Neuronal stem cell (in vitro differentiated cells): ENCODE measurements around the gene SLC17A9.

Experiments used
- DNase-seq: peaks from one replicate; pipeline ENCODE4 v3.0.0-alpha.2; 2013; ENCODE audit warnings: low spot score
- H2AFZ ChIP-seq: one replicate; pipeline ENCODE4 v1.6.1; 2013; ENCODE audit warnings: mild to moderate bottlenecking, low read length, inconsistent platforms
- H2AK5ac ChIP-seq: 2 replicates; pipeline ENCODE4 v1.6.1; 2013; ENCODE audit warnings: low read depth, mild to moderate bottlenecking, inconsistent platforms, low read length, moderate library complexity, mixed read lengths
- H2BK120ac ChIP-seq: 2 replicates; pipeline ENCODE4 v1.6.1; 2013; ENCODE audit warnings: low read depth, mild to moderate bottlenecking, inconsistent platforms, low read length, moderate library complexity, mixed read lengths
- H2BK12ac ChIP-seq: one replicate; pipeline ENCODE4 v1.6.1; 2013; ENCODE audit warnings: low read length, inconsistent platforms
- H2BK15ac ChIP-seq: 2 replicates; pipeline ENCODE4 v1.6.1; 2013; ENCODE audit warnings: mild to moderate bottlenecking, low read length, inconsistent platforms, mixed read lengths
- H2BK5ac ChIP-seq: one replicate; pipeline ENCODE4 v1.6.1; 2013; ENCODE audit warnings: inconsistent platforms, mild to moderate bottlenecking, low read length, moderate library complexity
- H3K14ac ChIP-seq: one replicate; pipeline ENCODE4 v1.6.1; 2013; ENCODE audit warnings: low read length, inconsistent platforms
- H3K18ac ChIP-seq: 2 replicates; pipeline ENCODE4 v1.6.1; 2013; ENCODE audit warnings: low read length, inconsistent platforms
- H3K23ac ChIP-seq: 2 replicates; pipeline ENCODE4 v1.6.1; 2013; ENCODE audit warnings: low read depth, mild to moderate bottlenecking, mixed read lengths, low read length, inconsistent platforms; ENCODE audit not compliant: poor library complexity
- H3K27ac ChIP-seq: replicated peaks from 3 replicates; pipeline ENCODE4 v1.5.1; 2013; ENCODE audit warnings: low read length, inconsistent platforms
- H3K27me3 ChIP-seq, 3 experiments: 2 replicates each; pipeline ENCODE4 v1.6.1; 2013; ENCODE audit warnings: low read length in 3 of 3, mild to moderate bottlenecking in 2 of 3, inconsistent platforms in 1 of 3, low read depth in 1 of 3, mixed read lengths in 1 of 3, moderate library complexity in 1 of 3; ENCODE audit not compliant: control insufficient read depth in 3 of 3, insufficient read depth in 3 of 3
- H3K36me3 ChIP-seq, 2 donors: replicated peaks in 1 of 2; 2 replicates each; pipeline ENCODE4 v1.6.1; 2013; ENCODE audit warnings: low read length in 2 of 2; ENCODE audit not compliant: control insufficient read depth in 2 of 2, insufficient read depth in 2 of 2
- H3K4ac ChIP-seq: 2 replicates; pipeline ENCODE4 v1.6.1; 2013; ENCODE audit warnings: inconsistent platforms, mild to moderate bottlenecking, low read length, moderate library complexity
- H3K4me1 ChIP-seq, 2 donors: 1 replicate in 1 of 2; 2 replicates in 1 of 2; pipeline ENCODE4 v1.6.1; 2013; ENCODE audit warnings: low read length in 2 of 2, low read depth in 1 of 2; ENCODE audit not compliant: control insufficient read depth in 2 of 2, insufficient read depth in 1 of 2
- H3K4me2 ChIP-seq: one replicate; pipeline ENCODE4 v1.6.1; 2013; ENCODE audit warnings: mild to moderate bottlenecking, low read length, inconsistent platforms; ENCODE audit not compliant: insufficient read depth, poor library complexity, severe bottlenecking
- H3K4me3 ChIP-seq, 2 donors: 2 replicates each; pipeline ENCODE4 v1.5.1; 2013; ENCODE audit warnings: low read length in 2 of 2, mild to moderate bottlenecking in 2 of 2, inconsistent platforms in 1 of 2, moderate library complexity in 1 of 2
- H3K79me1 ChIP-seq: one replicate; pipeline ENCODE4 v1.6.1; 2013; ENCODE audit warnings: low read depth, mild to moderate bottlenecking, inconsistent platforms, low read length, moderate library complexity
- H3K9ac ChIP-seq: one replicate; pipeline ENCODE4 v1.6.1; 2013; ENCODE audit warnings: mild to moderate bottlenecking, low read depth, low read length, inconsistent platforms; ENCODE audit not compliant: poor library complexity
- H3K9me3 ChIP-seq, 2 donors: replicated peaks in 1 of 2; 2 replicates each; pipeline versions ENCODE3 to v1.6.1; 2013; ENCODE audit warnings: low read length in 2 of 2, mild to moderate bottlenecking in 2 of 2, inconsistent platforms in 1 of 2, low read depth in 1 of 2, mixed read lengths in 1 of 2, moderate library complexity in 1 of 2; ENCODE audit not compliant: control insufficient read depth in 2 of 2, insufficient read depth in 1 of 2
- H4K8ac ChIP-seq: one replicate; pipeline ENCODE4 v1.6.1; 2013; ENCODE audit warnings: low read depth, mild to moderate bottlenecking, inconsistent platforms, low read length, moderate library complexity
- H4K91ac ChIP-seq: one replicate; pipeline ENCODE4 v1.6.1; 2013; ENCODE audit warnings: low read length, low read depth, mild to moderate bottlenecking, inconsistent platforms; ENCODE audit not compliant: poor library complexity
- WGBS, 2 donors: extraction: QIAGEN DNeasy Blood & Tissue Kit; methylation state at CpG; one replicate each; pipeline ENCODE4 v1.1.7; 2013; ENCODE audit warnings: missing lambda C conversion rate in 2 of 2, mixed read lengths in 1 of 2; ENCODE audit not compliant: insufficient read length in 2 of 2, insufficient replicate concordance in 1 of 2; ENCODE audit errors: extremely low coverage in 2 of 2; 5-methylcytosine and 5-hydroxymethylcytosine counted together

The SLC17A9 gene

GRCh38 chr20:63002511-63002910, 50.0 kb downstream of the SLC17A9 start:
- no peak overlapping the region for H2BK5ac ChIP-seq
- no peak overlapping the region for H3K4ac ChIP-seq
- no peak overlapping the region for H3K18ac ChIP-seq
- H3K4me3 ChIP-seq, result no peak overlapping the region
- H3K9ac ChIP-seq, result no peak overlapping the region
- H2BK15ac ChIP-seq, result no peak overlapping the region
- peaks cover 2 to 11% of the 10 kb centered on the region in 2 donors for H3K4me1 ChIP-seq
- DNase-seq, result no peak
- H3K4me2 ChIP-seq, result no peak overlapping the region
- no peak overlapping the region for H2AFZ ChIP-seq
- no peak overlapping the region for H3K23ac ChIP-seq
- no CpG with 5 or more reads among the region's 11 CpGs for WGBS, 2 donors
- no peak overlapping the region for H4K8ac ChIP-seq
- H2BK12ac ChIP-seq, result no peak overlapping the region
- peak overlapping the region; percentile 38 for H3K14ac ChIP-seq
- no peak overlapping the region for H3K27ac ChIP-seq
- no peaks in the 10 kb centered on the region for H3K36me3 ChIP-seq
- H4K91ac ChIP-seq, result no peak overlapping the region
- H3K79me1 ChIP-seq, result peaks cover 1% of the 10 kb centered on the region
- H3K9me3 ChIP-seq, result peaks cover 2 to 4% of the 10 kb centered on the region in 2 donors
- H2BK120ac ChIP-seq, result no peak overlapping the region
- H3K27me3 ChIP-seq, result peaks cover 35 to 98% (median 70%) of the 10 kb centered on the region in 3 experiments
- no peak overlapping the region for H2AK5ac ChIP-seq

GRCh38 chr20:63003546-63003945, 51.0 kb downstream of the SLC17A9 start:
- Histone ChIP-seq H3K4ac (no peak overlapping the region), H2AK5ac (peak overlapping the region; percentile 5), H3K36me3 (no peaks in the 10 kb centered on the region), H3K18ac (peak overlapping the region; percentile 3), H2BK120ac (no peak overlapping the region), H3K23ac (peak overlapping the region; percentile 89), H3K9ac (no peak overlapping the region), H3K4me2 (no peak overlapping the region), H2AFZ (no peak overlapping the region), H3K79me1 (peaks cover 3% of the 10 kb centered on the region), H4K91ac (no peak overlapping the region), H2BK15ac (no peak overlapping the region), H3K27ac (no peak overlapping the region), H3K27me3 (peaks cover 46 to 98% (median 75%) of the 10 kb centered on the region in 3 experiments), H3K14ac (no peak overlapping the region), H3K4me1 (peaks cover 5 to 16% of the 10 kb centered on the region in 2 donors), H2BK12ac (no peak overlapping the region), H3K9me3 (peaks cover 2 to 4% of the 10 kb centered on the region in 2 donors), H4K8ac (no peak overlapping the region), H3K4me3 (no peak overlapping the region), H2BK5ac (no peak overlapping the region)
- no CpG with 5 or more reads among the region's 13 CpGs for WGBS, 2 donors
- DNase-seq, result no peak

GRCh38 chr20:63004607-63005364, 52.3 kb downstream of the SLC17A9 start:
- Histone ChIP-seq H3K79me1 (peaks cover 3% of the 10 kb centered on the region), H2AFZ (no peak overlapping the region), H2BK120ac (no peak overlapping the region), H4K91ac (no peak overlapping the region), H3K9ac (no peak overlapping the region), H3K36me3 (no peaks in the 10 kb centered on the region), H3K9me3 (peaks cover 0 to under 1% of the 10 kb centered on the region in 2 donors), H3K23ac (peak overlapping the region; percentile 73), H2BK12ac (no peak overlapping the region), H2AK5ac (peak overlapping the region; percentile 74), H4K8ac (no peak overlapping the region), H3K4me3 (no peak overlapping the region), H3K27ac (no peak overlapping the region), H3K14ac (peak overlapping the region; percentile 82), H2BK5ac (no peak overlapping the region), H3K4ac (no peak overlapping the region), H3K4me2 (no peak overlapping the region), H3K4me1 (peaks cover 7 to 21% of the 10 kb centered on the region in 2 donors), H3K18ac (peak overlapping the region; percentile 81), H3K27me3 (peaks cover 53 to 96% (median 87%) of the 10 kb centered on the region in 3 experiments), H2BK15ac (no peak overlapping the region)
- no peak for DNase-seq
- no CpG with 5 or more reads among the region's 53 CpGs for WGBS, 2 donors

GRCh38 chr20:63005365-63005861, 52.9 kb downstream of the SLC17A9 start:
- no peak overlapping the region for H2BK120ac ChIP-seq
- no CpG with 5 or more reads among the region's 43 CpGs for WGBS, 2 donors
- no peak for DNase-seq

More at GRCh38 chr20:63005365-63005861, 52.9 kb downstream of the SLC17A9 start:
- Histone ChIP-seq H3K4me1 (peaks cover 7 to 21% of the 10 kb centered on the region in 2 donors), H2AFZ (no peak overlapping the region), H3K18ac (peak overlapping the region; percentile 74), H2AK5ac (peak overlapping the region; percentile 74), H3K4me2 (no peak overlapping the region), H3K27ac (no peak overlapping the region), H3K4me3 (no peak overlapping the region), H3K14ac (peak overlapping the region; percentile 21), H2BK5ac (no peak overlapping the region), H4K91ac (no peak overlapping the region), H3K79me1 (peaks cover 3% of the 10 kb centered on the region), H3K23ac (peak overlapping the region; percentile 60), H3K27me3 (peaks cover 53 to 94% (median 84%) of the 10 kb centered on the region in 3 experiments), H3K9me3 (no peaks in the 10 kb centered on the region), H2BK12ac (peak overlapping the region; percentile 84), H3K36me3 (no peaks in the 10 kb centered on the region), H2BK15ac (no peak overlapping the region), H3K4ac (no peak overlapping the region), H4K8ac (no peak overlapping the region), H3K9ac (no peak overlapping the region)
